NT2/D1 (cell line): ENCODE measurements around the gene HCN4.

Experiments used
- DNase-seq: peaks from one replicate; pipeline ENCODE4 v3.0.0-alpha.2; 2011; ENCODE audit warnings: low read depth, low spot score
- H3K27me3 ChIP-seq: 2 replicates; pipeline ENCODE4 v1.6.0; 2011; ENCODE audit warnings: mild to moderate bottlenecking; ENCODE audit not compliant: insufficient read length, insufficient read depth
- H3K36me3 ChIP-seq: 2 replicates; pipeline ENCODE4 v1.6.1; 2011; ENCODE audit warnings: mild to moderate bottlenecking, low read length, mixed read lengths; ENCODE audit not compliant: insufficient read depth, insufficient read length
- H3K4me1 ChIP-seq: 2 replicates; pipeline ENCODE4 v1.5.1; 2011; ENCODE audit not compliant: insufficient read depth, insufficient read length
- H3K4me3 ChIP-seq: 2 replicates; pipeline ENCODE4 v1.5.1; 2011; ENCODE audit warnings: low read depth; ENCODE audit not compliant: insufficient read length
- H3K9ac ChIP-seq: 2 replicates; pipeline ENCODE4 v1.6.0; 2011; ENCODE audit warnings: low read depth; ENCODE audit not compliant: insufficient read length
- H3K9me3 ChIP-seq: 2 replicates; pipeline ENCODE4 v1.5.1; 2011; ENCODE audit warnings: mild to moderate bottlenecking, low read length; ENCODE audit not compliant: insufficient read depth
- SUZ12 ChIP-seq: IDR thresholded peaks from 2 replicates; pipeline ENCODE4 v1.6.1; 2011; ENCODE audit not compliant: insufficient read length, insufficient read depth; ENCODE audit errors: extremely low read depth
- YY1 ChIP-seq: IDR thresholded peaks from 2 replicates; pipeline ENCODE4 v1.6.1; 2011; ENCODE audit not compliant: insufficient read length, insufficient read depth
- ZNF274 ChIP-seq: IDR thresholded peaks from 2 replicates; pipeline ENCODE4 v1.6.1; 2011; ENCODE audit warnings: mild to moderate bottlenecking, low read depth, low read length

HCN4 gene

DNA sequence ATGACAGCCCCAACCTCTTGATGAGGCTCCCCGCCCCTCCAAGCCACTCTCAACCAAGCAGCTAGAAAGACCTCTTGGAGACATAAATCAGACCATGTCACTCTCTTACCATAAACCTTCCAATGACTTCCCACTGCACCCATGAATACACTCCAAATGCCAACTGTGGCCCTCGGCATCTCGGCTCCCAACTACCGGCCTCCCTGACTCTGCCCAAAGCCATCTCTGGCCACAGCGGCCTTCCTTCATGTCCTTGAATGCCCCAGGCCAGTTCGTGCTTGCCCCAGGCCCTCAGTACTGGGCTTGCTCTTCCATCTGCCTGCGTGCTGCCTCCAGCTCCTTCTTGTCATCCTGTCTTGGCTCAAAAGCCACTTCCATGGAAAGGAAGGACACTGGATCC, 32.0 kb downstream of the HCN4 start:
- no peak for TF ChIP-seq SUZ12
- TF ChIP-seq ZNF274, result no peak
- no peak for TF ChIP-seq YY1
- Histone ChIP-seq H3K27me3 (no peaks in the 10 kb centered on the region), H3K9me3 (no peaks in the 10 kb centered on the region), H3K4me3 (no peak overlapping the region), H3K9ac (no peak overlapping the region), H3K4me1 (peaks cover 5% of the 10 kb centered on the region), H3K36me3 (peaks cover 53% of the 10 kb centered on the region)
- no peak for DNase-seq

DNA sequence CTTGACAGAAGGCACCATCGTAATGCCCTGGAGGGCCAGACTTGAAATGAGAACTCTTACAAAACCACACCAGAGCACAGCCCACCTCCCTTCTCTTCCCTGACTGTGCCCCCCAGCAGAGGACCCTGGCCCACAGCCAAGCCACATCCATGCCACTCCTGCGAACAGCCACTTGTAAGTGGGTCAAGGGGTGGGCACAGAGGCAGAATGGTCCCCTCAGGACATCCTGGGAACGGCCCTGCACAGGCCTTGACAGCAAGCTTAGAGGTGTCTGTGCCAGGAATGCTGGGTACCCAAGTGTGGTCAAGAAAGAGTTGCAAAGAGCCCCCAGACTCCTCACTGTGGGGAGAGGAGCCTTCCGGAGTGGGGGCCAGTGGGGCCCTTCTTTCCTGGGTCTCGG, 33.3 kb downstream of the HCN4 start:
- Histone ChIP-seq H3K9ac (no peak overlapping the region), H3K9me3 (no peaks in the 10 kb centered on the region), H3K36me3 (peaks cover 47% of the 10 kb centered on the region), H3K4me1 (peaks cover 8% of the 10 kb centered on the region), H3K27me3 (no peaks in the 10 kb centered on the region), H3K4me3 (no peak overlapping the region)
- DNase-seq, result no peak
- TF ChIP-seq SUZ12, result no peak
- no peak for TF ChIP-seq ZNF274
- no peak for TF ChIP-seq YY1

GRCh38 chr15:73335026-73335425, 33.7 kb downstream of the HCN4 start:
- Histone ChIP-seq H3K9me3 (no peaks in the 10 kb centered on the region), H3K4me1 (peaks cover 13% of the 10 kb centered on the region), H3K4me3 (no peak overlapping the region), H3K36me3 (peaks cover 42% of the 10 kb centered on the region), H3K9ac (no peak overlapping the region), H3K27me3 (no peaks in the 10 kb centered on the region)
- TF ChIP-seq YY1 (no peak), SUZ12 (no peak), ZNF274 (no peak)
- DNase-seq, result no peak

DNA sequence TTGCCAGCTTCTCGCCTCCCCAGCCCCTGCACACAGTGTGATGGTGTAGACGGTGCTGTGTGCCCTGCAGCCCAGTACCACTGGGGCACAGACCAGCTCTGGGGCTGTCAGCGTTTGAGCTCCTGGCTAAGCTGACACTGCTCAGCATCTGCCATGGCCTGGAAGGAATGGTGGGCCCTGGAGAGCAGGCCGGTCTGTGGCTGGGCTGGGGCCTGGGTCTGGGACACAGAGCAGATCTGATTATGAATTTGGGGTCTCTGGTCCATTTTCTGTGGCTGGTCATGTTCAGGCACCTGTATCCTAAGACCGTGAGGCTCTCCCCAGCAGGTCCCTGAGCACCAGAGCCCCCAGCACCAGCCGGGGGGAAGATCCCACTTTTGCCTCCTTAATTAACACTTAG, 34.7 kb downstream of the HCN4 start:
- H3K4me3 ChIP-seq, result no peak overlapping the region
- peaks cover 40% of the 10 kb centered on the region for H3K36me3 ChIP-seq
- H3K4me1 ChIP-seq, result peaks cover 17% of the 10 kb centered on the region
- no peaks in the 10 kb centered on the region for H3K9me3 ChIP-seq
- TF ChIP-seq ZNF274 (no peak), SUZ12 (no peak), YY1 (no peak)
- no peaks in the 10 kb centered on the region for H3K27me3 ChIP-seq
- no peak for DNase-seq
- H3K9ac ChIP-seq, result no peak overlapping the region

GRCh38 chr15:73333001-73333400, 35.8 kb downstream of the HCN4 start:
- H3K36me3 ChIP-seq, result peaks cover 41% of the 10 kb centered on the region
- DNase-seq, result no peak
- no peaks in the 10 kb centered on the region for H3K9me3 ChIP-seq
- H3K27me3 ChIP-seq, result no peaks in the 10 kb centered on the region
- no peak overlapping the region for H3K4me3 ChIP-seq
- no peak overlapping the region for H3K9ac ChIP-seq
- TF ChIP-seq YY1 (no peak), ZNF274 (no peak), SUZ12 (no peak)
- peaks cover 17% of the 10 kb centered on the region for H3K4me1 ChIP-seq

DNA sequence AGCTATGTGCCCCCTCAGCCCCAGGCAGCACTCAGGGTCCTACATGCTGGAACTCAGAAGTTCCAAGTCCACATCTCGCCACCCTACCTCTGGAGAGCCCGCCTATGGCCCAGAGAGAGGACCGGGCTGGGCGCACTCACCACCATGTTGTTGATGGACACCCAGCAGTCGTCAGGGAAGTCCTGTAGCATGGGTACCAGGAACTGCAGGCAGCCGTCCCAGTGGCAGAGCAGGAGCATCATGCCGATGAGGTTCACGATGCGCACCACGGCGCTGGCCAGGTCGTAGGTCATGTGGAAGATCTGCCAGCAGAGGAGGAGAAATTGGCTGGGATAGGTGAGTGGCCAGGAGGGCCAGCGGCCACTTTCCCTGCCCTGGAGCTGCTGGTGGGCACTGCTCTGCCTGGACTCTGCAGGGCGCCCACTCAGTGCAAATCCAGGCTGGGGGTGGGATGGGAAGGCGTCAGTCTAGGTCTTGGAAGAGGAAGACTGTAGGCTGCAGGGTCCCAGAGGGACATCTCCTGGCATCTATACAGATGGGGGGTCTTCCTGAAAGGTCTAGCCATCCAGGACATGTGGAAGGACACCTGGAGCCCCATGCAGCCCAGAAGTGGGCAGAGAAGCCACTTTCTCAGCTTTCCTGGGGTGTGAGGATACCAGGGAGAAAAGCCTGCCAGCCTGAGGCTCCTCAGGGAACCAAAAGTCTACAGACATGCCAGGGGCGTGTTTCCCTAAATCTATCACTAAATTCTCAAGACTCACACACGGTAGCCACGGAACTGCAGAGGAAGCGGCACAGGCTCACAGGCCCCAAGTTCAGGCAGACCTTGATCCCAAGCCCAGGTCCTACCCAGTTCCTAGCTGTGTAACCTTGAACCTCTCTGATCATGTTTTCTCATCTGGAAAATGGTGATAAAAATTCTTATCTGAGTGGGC, 36.5 kb downstream of the HCN4 start:
- no peak overlapping the region for H3K9ac ChIP-seq
- H3K9me3 ChIP-seq, result no peaks in the 10 kb centered on the region
- no peak overlapping the region for H3K4me3 ChIP-seq
- no peak for TF ChIP-seq ZNF274
- TF ChIP-seq SUZ12, result no peak
- no peak for TF ChIP-seq YY1
- no peak for DNase-seq
- H3K4me1 ChIP-seq, result peaks cover 17% of the 10 kb centered on the region
- no peaks in the 10 kb centered on the region for H3K27me3 ChIP-seq
- peaks cover 41% of the 10 kb centered on the region for H3K36me3 ChIP-seq

DNA sequence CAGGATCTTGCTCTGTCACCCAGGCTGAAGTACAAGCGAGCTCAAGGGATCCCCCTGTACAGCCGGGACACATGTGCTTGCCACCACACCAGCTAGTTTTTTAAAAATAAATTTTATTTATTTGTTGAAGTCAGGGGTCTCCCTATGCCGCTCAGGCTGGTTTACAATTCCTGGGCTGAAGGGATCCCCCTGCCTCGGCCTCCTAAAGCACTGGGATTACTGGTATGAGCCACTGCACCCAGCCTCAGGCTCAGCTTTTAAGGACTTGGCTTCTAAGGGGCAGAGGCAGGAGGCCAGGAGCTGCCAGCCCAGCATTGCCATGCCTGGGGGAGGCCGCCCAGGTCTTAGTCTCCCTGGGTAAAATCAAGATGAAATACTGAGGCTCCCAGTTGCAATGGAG, 37.3 kb downstream of the HCN4 start:
- Histone ChIP-seq H3K4me1 (peaks cover 17% of the 10 kb centered on the region), H3K4me3 (no peak overlapping the region), H3K27me3 (no peaks in the 10 kb centered on the region), H3K36me3 (peaks cover 36% of the 10 kb centered on the region), H3K9ac (no peak overlapping the region), H3K9me3 (no peaks in the 10 kb centered on the region)
- TF ChIP-seq YY1 (no peak), SUZ12 (no peak), ZNF274 (no peak)
- no peak for DNase-seq
